NCI-H1092 treated with DMSO at 0.1 percent for 48 hours (cell line): Measurements from ENCODE around the gene RSPH3.
"Not testable (repeated sequence)": the region's sequence is repeated elsewhere in the genome, so short reads cannot be mapped to it uniquely, and the experiment has no call there.

ENCODE experiments used
- DNase-seq: peaks from one replicate; lab custom pipeline; 2025; lab: John Stamatoyannopoulos, UW

RSPH3 gene

DNA sequence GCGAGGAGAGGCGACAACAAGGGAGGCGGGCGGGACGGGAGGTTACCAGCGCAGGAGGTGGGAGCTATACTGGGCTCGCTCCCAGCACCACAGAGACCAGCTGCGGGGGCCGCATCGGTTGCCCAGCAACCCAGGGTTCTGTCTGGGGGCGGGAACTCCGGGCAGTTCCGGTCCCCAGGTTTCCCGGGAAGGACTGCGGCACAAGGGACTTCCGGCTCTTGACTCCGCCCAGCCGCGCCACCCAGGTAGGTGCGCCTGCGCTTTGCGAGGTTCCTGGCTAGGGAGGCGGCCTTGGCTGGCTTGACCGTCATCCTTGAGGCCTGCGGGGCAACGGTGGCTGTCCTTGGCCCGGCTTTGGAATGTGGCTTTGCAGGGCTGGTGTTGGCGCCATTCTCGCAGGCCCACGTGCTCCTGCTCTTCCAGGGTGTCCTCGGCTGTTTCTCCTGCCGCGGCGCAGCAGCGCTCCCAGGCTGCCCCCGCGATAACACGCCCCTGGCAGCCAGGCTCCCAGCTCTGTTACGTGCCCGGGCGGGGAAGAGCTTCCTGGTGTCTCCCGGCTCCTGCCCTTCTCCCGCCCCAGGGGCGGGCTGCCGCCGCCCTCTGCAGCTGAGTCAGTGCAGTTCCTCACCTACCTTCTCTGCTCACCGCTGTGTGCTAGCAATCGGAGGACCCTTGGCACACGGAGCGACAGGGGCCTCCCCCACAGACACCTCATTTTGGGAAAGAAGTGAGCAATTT is at the start of gene RSPH3:
Gene RSPH3, minus strand, starts transcription at position 537 of the 738 bp plus-strand sequence. CDS start 652 bp downstream, outside the sequence.
- peak; percentile 96 for DNase-seq

DNA sequence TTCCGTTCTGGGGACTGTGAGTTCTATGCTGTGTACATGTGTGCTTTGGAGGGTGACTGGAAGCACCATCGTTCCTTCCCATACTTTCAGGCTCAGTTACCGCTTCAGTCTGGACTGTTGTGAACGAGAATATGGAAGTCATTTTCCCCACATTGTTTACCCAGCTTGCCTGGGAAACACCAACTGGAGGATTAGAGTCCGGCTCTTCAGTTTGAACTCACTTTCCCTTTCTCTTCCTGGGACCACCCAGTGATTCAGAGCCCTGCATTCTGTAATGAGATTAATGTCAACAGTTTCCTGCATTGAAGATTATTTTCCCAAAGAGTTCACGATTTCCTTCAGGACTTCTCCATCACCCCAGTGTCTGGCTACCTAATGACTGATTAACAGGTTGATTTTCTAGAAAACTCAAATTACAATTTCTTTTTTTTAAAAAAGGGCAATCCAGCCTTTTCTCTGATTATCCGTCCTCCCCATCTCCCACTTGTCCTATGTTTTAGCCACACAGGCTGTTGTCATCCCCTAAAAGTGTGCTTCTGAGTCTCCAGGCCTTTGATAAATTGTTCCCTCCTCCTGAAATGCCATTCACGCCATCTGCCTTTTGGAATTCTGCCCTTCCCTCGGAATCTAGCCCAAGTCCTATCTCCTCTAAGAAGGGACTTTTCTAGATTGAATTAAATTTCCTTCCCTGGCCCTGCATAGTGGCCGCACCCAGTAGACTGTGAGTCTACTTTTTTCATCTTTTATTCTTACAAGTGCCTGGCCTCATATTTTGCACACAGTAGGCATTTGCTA is 48.1 kb upstream of the RSPH3 start:
- DNase-seq: no peak

GRCh38 chr6:159045801-159046200 is 45.8 kb upstream of the RSPH3 start:
- DNase-seq: no peak

DNA sequence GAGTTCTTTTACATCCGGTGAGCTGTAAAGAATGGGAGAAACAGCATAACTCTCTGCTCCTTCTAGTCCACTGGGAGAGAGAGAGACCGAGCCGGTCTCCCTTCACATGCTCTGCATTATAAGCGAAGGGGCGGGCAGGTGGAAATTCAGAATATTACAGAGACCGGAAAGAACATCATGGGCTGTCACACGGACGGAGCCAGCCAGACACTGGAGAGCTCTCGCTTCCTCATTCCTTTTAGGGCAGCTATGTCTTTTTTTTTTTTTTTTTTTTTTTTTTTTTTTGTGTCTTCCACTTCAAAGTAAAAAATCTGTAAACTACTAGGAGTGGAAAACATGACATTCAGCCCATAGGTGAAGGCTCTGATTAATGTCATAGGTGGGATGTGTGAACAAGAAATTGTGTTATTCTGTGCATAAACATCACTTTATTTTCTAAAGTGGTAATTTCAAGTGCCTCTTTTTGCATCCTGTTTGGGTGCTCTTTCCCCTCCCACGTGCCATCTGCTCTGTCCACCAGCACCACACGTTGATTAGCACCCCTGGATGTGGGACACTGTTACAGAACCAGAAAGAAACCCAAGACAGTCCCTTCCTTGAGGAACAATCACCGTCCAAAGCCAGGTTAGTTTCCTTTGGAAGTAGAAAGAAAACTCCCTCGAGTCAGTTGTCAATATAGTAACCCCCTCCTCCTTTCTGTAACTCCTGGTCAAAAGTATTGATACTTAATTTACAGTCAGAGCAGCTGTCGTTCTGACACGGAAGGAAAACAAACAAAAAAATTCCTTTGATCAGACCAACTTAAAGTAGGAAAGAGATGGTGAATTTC is 45.1 kb upstream of the RSPH3 start, which contains the start of gene TAGAP:
Gene TAGAP, minus strand, starts transcription at position 93 of the 829 bp plus-strand sequence. CDS start 845 bp downstream, outside the sequence.
- DNase-seq: no peak

- no peak for DNase-seq
Measured at GRCh38 chr6:159043947-159044346, 43.9 kb upstream of the RSPH3 start.

GRCh38 chr6:159043251-159043650 is 43.2 kb upstream of the RSPH3 start:
- no peak for DNase-seq

- no peak for DNase-seq
Measured at GRCh38 chr6:159042826-159043181, 42.8 kb upstream of the RSPH3 start.

- DNase-seq: peak; percentile 75
Measured at GRCh38 chr6:159042003-159042825, 42.2 kb upstream of the RSPH3 start.

DNA sequence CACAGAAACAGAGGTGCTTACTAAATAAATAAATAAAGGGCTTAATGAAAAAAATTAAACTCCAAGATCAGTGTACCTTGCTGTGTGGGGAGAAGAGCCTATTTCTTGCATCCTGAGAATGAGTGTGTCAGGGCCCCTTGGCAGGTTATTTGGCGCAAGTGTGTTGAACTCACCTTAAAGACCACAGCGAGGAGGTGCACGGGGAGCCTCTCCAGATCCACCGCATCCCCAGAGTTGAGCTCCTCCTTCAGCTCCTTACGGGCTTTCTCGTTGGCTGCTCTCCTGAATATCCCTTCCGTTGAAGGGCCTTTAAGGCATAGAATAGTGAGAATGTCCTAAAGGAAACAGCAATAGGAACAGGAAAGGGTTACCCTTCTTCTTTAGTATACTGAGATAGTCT is 41.2 kb upstream of the RSPH3 start:
- DNase-seq: no peak

DNA sequence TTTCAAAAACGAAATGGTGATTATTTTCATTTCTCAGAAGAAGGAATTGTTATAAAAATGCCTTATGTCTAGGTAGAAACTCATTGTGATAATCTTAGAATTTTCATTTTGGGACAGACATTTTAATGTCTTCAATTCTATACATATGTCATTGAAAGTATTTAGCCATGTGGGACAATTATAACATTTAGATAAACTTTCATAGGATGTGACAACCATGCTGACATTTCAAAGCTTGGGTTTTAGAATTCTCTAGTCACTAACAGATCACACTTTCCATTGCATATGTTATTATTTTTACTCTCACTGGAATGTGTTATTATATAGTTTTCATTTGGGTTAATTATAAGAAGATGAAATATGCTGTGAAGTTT is 39.9 kb upstream of the RSPH3 start:
- no peak for DNase-seq

DNA sequence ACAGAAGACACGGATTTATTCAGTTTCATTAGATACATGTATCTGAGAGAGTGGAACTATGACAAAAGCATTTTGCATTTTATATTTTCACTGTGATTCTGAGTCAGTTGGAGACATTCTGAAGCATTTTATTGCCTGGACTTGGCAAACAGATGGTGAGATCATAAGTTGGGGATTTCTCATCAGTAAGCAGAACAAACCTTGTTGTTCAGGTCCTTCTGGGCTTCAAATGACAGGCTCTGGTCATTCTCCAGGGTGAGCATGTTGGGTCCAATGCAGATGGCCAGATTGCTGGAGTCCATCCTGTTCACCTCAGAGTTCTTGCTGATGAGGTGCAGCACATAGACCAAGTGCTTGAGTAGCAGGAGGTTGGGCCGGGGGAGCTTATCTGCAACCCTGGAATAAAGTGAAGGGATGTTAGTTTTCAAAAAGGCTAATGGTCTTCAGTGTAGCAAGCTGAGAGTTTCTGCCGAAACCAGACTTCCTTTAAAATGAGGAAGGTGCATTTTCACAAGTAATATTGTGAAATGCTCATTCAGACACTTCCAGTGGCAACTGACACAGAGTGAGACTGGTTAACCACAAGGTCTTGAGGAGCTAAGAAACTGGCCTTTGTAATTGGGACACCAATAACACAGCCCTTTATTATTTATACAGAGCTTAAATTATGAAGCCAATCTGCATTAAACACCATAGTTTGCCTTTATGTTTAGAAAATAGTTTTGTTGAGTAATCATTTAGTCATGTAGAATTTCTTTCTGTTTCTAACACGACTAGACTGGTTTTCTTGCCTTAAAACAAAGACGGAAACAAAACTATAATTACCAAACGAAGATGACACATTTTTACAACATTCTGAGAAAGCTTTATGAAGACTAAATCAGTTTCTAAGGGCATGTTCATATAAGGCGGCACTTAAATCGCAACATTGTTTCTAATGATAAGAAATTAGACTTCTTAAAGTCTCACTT is 39.2 kb upstream of the RSPH3 start:
- no peak for DNase-seq

DNA sequence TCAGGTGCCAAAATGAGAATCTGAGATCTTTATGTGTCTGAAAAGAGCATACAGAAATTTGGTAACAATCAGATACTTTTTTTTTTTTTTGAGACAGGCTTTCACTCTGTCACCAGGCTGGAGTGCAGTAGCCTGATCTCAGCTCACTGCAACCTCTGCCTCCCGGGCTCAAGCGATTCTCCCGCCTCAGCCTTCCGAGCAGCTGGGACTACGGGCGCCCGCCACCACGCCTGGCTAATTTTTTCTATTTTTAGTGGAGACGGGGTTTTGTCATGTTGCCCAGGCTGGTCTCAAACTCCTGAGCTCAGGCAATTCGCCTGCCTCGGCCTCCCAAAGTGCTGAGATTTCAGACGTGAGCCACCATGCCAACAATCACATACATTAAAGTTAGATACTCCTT is 38.3 kb upstream of the RSPH3 start:
- DNase-seq: not testable (repeated sequence)

GRCh38 chr6:159037756-159038290 is 37.8 kb upstream of the RSPH3 start:
- no peak for DNase-seq

GRCh38 chr6:159036673-159037072 is 36.7 kb upstream of the RSPH3 start:
- no peak for DNase-seq

- no peak for DNase-seq
Measured at GRCh38 chr6:159035891-159036290, 35.9 kb upstream of the RSPH3 start.

GRCh38 chr6:159033160-159034049 is 33.4 kb upstream of the RSPH3 start:
- no peak for DNase-seq

- DNase-seq: no peak
Measured at GRCh38 chr6:159031846-159032245, 31.8 kb upstream of the RSPH3 start.

DNA sequence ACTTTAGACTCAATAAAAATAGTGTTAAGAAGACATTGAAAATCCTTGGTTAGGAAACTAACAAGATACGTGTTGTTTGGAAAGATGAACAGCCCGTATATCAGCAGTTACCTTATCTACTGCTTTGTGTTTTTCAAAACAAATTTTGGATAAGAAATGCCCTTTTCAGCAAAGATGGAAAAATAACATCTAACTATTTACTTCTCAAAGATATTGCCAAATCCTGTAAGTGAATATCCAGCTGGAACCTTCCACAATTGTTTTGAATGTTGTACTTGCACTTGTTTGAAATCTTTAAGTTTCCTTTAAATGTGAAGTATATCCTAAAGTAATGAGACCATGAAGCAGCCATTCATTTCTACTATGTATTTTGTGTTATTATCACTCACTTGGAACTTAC is 30.2 kb upstream of the RSPH3 start:
- no peak for DNase-seq

GRCh38 chr6:159025224-159025623 is 25.2 kb upstream of the RSPH3 start:
- not testable (repeated sequence) for DNase-seq
